ENCODE measurements around the gene PAK5.

PAK5 gene

DNA sequence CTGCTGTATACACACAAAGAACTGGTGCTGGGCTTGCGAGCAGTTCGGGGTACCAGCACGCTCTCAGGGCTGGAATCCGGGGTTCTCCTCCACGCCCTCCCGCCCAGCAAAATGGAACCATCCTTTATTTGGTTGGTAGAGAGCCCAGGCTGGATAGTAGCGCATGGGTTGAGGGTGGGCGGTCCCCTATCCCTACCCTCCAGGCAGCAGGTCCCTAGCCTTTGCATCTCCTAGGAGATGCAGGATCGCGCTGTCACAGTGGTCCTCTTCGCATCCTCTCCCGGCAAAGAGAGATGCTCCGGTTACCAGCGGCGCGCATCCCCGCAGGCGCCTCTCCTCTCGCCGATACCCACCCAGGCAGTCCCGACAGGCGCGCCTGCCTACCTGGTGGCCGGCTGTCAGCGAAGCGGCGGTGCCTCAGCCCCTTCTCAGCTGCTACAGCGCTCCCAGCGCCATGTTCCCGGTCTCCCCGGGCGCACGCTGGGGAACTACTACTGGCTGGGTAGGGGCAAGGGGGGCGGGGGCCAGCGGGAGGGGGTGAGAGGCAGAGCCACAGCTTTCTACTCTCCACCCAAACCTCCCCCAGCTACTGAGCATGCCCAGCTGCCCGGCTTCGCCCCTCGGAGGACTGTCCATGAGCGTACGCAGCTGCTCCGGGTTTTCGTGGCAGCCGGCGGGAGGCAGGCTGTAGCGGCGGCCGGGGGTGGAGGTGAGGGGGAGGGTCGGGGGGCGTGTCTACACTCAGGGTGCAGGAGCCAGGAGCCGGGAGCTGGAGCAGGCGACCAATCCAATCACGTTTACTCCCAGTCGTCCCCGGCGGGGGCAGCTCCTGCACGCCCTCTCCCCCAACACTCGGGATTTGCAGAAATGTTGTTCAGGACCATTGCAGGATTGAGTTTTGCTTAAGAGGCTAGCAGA, at the start of gene PAK5:
Gene PAK5, minus strand, starts transcription at position 699 of the 918 bp plus-strand sequence. CDS start 194,748 bp downstream, outside the sequence.
- DNase-seq (ENCODE audit: low spot score) = peak; percentile 75

DNA sequence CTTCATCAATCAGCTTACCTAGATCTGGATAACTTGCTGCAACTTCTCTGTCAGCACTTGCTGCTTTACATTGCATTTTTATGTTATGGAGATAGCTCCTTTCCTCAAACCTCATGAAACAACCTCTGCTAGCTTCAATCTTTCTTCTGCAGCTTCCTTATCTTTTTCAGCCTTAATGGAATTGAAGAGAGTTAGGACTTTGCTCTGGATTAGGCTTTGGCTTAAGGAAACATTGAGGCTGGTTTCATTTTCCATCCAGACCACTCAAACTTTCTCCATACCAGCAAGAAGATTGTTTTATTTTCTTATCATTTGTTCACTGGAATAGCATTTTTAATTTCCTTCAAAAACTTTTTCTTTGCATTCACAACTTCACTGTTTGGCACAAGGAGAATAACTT, 48.8 kb upstream of the PAK5 start:
- no peak for DNase-seq (ENCODE audit: low spot score)

DNA sequence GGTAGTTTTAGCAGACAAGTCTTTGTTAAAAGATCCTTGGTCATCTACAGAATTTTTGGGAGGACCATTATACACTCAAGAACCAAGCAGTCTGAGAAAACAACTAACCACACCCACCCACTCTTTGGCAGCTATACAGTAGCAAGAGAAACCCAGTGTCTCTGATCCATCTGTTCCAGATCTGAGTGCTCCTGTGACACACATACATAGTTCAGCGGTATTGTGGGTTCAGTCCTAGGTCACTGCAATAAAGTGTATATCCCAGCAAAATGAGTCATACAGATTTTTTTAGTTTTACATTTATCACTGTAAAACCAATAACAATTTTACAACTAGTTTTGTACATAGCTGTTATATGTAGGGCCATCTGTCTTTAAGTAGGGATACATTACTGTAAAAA, 47.4 kb upstream of the PAK5 start:
- no peak for DNase-seq (ENCODE audit: low spot score)

DNA sequence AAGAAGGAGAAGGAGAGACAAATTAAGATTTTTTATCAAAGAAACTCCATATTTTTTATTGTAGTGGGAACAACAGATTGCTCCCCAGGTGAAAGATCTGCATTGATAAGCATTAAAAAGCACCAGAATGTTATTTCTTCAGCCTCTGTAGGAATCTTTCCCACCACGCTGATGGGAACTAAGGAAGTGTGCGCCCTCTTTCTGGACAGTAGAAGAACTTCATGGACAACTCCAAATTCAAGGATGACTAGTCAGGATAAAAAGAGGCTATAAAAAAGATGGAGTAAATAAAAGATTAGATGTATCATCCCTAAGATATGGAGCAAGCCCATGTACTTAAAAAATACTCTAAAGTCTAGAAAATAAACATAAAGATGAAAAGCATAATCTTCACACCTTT, 45.8 kb upstream of the PAK5 start:
- no peak for DNase-seq (ENCODE audit: low spot score)

DNA sequence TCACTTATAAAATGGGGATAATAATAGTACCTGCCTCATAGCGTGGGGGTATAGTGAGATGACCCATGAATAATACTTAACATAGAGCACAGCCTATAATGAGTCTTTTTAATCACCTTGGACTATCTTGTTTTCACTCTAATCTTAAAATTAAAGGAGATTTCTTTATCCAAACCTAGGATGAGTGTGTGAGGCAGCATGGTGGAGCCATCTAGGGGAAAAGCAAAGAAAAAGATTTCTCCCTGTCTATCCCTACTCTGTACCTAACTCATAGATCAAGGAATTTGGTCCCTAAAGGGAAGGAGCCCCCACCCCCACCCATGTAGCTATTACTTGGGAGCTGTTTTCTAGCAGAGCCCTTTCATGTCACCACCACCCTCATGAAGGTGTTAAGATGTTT, 45.2 kb upstream of the PAK5 start:
- DNase-seq (ENCODE audit: low spot score) = no peak

DNA sequence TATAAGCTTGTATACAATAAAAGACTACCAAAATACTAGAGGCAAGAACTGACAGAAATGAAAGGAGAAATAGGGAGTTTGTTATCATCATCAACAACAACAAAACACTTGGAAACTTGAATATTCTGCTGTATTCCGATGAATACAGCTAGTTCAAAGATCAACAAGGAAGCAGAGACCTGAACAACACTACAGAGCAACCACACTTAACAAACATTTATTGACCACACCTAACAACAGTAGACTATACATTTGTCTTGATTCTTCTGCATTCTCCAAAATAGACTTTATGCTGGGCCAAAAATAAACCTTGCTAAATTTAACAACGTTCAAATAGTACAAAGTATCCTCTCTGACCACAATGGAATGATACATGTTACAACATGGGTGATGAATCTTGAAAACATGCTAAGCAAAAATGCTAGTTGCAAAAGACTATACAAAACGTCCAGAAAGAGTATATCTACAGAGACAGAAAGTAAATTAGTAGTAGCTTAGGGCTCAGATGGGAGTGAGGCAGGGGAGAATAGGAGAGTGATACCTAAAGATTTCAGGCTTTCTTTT, 39.1 kb upstream of the PAK5 start:
- no peak for DNase-seq (ENCODE audit: low spot score)

DNA sequence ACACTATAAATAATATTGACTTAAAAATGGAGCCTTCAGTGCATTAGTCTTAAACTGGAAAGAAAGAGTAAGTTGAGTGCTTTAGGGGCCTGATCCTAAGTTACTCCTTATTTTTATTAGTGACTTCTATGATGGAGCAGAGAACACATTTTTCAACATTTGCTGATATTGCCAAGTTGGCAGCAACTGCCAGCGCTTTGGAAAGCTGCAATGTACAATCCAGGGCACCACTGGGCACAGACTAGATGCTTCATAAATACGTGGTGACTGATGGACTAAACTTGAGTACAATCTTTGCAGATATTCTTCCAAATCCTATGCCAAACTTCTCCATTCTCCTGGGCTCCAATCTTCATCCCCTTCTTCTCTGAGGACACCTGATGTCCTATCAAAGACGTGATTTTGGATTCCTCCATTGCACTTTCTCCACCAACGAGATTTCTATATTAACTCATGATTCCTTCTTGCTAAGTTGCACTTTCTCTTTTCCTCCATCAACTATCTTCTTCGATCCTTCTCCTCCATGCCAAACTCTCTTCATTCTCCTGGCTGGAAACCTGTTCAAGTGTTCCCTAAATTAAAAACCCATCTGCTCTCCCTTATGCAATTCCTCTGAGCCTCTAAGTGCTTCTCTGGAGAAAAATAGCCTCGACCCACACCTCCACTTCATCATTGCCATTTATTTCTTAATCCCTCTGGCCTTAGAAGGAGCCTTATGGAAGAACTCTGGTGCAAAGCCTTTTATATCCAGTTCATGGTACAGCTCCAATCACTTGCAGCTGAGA, 28.5 kb upstream of the PAK5 start:
- no peak for DNase-seq (ENCODE audit: low spot score)

DNA sequence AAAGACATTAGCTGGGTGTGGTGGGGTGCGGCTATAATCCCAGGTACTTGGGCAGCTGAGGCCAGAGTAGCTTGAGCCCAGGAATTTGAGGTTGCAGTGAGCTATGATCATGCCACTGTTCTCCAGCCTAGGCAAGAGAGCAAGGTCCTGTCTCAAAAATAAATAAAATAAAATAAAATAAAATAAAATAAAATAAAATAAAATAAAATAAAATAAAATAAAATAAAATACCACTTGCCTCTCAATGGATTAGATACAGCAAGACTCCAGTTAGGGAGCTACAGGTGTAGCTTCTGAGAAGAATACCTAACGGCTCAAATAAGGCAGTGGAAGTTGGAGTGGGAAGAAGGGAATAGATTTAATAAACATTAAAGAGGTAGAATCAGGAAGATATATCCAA, 13.7 kb upstream of the PAK5 start:
- no peak for DNase-seq (ENCODE audit: low spot score)

DNA sequence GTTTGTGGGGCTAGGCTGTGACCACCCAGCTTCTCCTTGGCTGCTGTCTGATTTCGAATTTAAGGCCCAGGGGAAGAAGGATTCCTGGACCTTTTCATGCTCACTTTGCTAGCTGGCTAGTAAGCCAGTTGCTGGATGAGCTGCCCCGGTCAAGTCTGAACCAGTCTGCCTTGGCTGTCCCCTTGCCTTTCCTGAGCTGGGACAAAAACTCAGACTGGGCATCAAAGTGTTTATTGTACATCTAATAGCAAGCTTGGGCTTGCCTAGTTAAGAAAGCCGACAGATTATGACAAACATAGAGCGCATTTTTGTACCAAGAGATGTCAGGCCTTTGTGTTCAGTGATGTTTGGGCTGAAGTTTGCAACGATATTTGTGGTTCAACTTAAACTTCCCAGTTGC, 750 bp upstream of the PAK5 start:
- no peak for DNase-seq (ENCODE audit: low spot score)

DNA sequence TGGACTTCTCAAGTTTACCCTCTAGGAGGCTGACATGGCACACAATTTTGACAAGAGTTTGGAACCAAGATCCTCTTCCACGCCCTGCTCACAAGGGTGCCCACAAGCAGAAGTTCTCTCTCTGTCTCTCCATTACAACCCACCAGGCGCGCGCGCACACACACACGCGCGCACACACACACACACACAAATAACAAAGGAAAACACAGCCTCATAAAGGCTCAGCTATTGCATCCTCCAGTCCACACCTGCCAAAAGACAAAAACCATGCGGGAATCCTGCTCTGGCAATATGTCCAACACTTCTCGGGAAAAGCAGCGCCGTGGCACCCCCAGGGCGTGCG, 870 bp downstream of the PAK5 start:
- no peak for DNase-seq (ENCODE audit: low spot score)

DNA sequence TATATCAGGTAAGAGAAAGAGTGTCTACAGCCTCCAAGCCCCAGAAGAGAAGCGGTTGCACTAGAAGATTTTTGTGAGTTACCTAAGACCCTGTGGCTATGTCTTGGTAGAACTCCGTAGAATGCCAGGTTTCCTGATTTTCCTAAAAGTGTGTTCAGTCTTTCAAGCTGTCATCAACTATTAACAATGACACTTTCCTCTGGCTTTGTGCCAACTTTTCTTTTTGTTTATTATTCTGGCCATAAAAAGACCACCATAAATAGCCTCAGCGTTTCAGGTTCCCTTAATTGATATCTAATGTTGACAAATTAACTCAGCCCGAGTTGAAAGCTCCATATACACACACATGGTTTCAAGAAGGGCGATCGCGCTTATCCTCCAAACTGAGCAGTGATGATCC, 1.2 kb downstream of the PAK5 start:
- DNase-seq (ENCODE audit: low spot score) = no peak

DNA sequence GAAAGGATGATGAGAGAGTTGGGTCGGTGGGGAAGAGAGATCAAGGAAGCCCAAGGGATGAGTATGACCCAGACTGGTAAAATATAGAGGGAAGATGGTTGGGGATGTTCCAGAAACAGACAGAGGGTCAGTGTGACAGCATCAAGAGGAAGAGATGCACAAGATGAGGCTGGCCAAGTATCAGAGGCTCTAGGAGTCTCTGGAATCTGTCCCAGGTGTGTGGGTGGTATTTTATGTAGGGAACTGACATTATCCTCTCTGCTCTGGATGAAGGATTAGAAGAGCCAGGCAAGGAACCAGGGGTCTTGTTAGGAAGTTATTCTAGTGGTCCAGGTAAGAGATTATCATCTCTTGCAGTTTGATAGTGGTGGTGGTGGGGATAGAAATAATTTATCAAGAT, 3.6 kb downstream of the PAK5 start:
- DNase-seq (ENCODE audit: low spot score) = no peak

DNA sequence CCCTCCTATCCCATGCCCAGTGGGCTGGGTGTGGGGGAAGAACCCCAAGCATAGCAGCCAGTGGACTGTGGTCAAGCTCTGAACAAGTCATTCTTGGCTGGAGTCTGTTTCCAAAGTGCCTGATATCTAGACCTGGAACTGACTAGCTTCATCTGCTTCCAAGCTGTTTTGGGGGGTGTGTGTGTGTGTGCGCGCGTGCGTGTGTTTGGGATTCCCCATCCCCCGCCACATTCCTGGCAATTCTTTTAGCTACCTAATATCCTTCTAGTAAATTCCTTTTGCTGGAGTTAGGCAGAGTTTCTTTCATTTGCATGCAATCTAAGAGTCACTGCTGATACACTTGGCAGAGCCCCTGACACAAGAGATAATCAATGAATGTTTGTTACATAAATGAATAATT, 7.8 kb downstream of the PAK5 start:
- no peak for DNase-seq (ENCODE audit: low spot score)

DNA sequence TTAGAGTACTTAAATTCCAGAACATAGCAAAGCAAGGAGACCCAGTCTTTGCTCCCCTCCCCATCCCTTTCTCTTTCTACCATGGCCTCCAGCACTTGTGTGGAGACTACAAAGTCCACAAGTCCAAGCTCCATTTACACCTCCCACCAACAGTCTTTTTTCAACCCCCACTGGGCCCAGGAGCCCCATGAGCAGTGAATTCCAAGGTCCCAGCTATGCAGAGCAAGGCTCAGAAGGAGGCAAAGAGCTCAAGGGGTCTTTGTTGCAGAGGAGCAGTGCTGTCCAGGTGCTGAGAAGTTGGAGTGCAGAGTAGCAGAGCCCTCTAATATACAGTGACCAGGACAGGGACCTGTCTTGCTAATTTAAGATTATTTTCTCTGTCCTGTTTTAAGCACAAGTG, 9.0 kb downstream of the PAK5 start:
- no peak for DNase-seq (ENCODE audit: low spot score)

DNA sequence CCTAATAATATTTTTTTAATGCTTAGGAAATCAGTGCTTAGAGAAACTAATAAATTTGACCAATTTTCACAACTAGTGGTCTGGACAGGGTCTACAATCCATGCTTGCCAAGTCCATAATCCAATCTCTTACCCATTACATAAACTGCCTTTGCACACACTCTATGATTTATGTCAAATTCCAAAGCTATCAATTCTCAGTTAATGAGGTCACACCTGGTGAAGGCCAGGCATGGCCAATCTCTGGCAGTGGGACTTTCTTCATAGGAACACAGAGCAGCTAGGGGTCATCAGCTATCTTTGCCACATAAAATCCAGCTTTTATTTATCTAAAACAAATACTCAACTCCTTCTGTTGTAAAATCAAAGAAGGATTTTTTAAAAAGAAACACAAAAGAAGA, 21.2 kb downstream of the PAK5 start:
- no peak for DNase-seq (ENCODE audit: low spot score)

DNA sequence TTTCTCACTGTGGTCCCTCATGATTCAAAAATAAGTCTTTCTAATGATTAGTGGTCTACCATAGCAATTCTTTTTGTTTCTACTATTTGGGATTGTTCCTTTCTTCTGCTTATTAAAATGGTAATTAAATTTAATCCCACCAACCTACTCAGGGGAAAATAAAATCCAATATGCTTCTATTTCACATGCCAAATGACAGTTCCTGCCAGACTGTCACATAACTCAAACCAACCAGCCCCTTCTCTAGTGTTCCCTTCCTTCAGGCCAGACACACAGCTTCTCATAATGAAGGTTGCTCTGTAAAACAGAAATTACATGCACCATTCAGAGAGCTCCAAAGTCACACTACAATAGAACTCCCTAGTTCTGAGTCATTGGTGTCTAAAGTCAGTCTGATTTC, 23.2 kb downstream of the PAK5 start:
- DNase-seq (ENCODE audit: low spot score) = no peak

DNA sequence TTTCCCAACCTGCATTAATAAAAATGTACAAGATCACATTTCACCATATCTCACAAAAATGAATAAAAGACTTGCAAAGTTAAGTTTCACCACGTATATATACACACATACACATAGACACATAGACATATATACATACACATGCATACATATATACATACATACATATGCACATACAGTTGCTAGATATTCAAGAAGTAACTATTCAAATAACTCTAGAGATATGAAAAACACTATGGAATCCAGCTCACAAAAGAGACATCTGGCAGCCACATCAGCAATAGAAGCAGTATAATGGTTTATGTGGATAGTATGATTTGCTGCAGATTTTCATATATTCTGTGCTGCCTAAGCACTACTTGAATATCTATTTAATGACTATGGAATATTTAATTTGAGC, 28.1 kb downstream of the PAK5 start:
- DNase-seq (ENCODE audit: low spot score) = no peak

DNA sequence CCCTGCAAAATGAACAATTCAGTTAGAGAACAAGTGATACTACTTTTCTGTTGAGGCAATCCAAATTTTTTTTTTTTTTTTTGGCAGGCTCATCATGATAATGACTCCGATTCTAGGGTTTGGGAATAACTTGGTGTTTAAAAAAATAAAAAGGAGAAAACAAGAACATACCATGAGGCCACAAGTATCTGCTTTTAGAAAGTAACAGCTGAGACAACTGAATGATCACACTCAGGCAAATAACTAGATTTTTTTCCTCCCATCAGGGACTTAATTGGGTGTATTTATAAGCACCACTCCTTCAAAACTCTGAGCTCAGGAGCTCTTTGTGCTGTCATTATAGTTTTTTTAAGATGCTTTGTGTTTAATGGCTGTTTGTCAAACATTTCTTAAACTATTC, 29.6 kb downstream of the PAK5 start:
- DNase-seq (ENCODE audit: low spot score) = no peak

DNA sequence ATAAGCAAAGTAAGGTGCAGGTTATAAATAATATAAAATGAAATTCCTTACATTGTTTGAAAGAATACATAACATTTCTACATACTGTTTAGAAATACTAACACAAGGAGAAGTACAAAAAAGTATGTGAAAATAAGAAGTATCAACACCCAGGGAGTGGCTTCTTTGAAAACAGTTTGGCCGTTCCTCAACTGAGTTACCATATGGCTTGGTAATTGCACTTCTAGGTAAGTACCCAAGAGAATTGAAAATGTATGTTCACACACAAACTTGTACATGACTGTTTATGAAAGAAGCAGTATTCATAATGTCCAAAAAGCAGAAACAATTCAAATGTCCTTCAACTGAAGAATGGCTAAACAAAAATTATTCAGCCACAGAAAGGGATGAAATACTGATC, 30.7 kb downstream of the PAK5 start:
- no peak for DNase-seq (ENCODE audit: low spot score)

DNA sequence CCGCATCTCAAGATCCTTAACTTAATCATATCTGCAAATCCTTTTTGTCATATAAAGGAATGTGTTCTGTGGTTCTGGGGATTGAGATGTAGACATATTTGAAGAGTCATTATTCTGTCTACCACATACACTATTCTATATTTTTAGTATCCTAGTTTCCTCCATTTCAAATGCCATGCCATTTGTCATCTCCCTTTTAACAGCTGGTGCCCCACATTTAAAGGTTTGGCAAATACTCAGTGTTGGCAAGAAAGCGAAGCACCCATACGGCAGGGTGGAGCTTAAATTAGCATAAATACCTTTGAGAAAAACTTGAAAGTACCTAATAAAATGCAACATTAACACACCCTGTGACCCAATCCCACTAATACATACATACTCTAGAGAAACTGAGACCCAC, 31.7 kb downstream of the PAK5 start:
- DNase-seq (ENCODE audit: low spot score) = no peak

DNA sequence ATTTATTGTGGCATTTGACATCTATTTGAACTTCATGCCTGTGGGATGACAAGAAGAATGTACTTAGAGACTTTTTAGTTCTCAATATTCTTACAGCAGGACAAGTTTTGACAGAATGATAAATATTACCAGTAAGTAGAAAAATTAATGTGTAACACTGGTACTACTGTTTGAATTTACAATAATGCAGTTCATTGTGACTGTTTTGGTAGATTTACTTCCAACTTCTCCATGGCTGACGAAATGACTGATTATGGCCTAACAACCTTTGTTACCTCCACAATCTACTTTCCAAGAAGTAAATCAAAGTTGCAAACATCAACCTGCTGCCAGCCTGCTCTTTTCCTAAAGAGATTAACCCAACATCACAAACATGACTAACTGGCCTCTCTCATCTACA, 38.5 kb downstream of the PAK5 start:
- no peak for DNase-seq (ENCODE audit: low spot score)

DNA sequence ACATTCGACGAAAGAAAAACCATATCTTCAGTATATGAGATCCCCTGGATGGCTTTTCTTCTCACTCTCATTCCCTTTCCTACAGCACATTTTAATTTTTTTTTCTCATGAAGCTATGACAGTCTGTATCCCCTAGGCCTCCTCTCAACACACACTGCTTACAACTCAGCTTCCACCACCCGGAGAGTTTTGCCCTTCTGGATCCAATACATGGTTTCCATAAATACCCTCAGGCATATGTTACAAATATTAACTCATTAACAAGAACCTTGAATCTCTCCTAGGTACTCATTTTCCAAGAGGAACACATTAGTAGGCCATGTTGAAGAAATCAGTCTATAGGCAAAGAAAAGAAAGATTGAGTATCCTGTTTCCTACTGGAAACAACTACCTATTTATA, 44.0 kb downstream of the PAK5 start:
- DNase-seq (ENCODE audit: low spot score) = no peak

DNA sequence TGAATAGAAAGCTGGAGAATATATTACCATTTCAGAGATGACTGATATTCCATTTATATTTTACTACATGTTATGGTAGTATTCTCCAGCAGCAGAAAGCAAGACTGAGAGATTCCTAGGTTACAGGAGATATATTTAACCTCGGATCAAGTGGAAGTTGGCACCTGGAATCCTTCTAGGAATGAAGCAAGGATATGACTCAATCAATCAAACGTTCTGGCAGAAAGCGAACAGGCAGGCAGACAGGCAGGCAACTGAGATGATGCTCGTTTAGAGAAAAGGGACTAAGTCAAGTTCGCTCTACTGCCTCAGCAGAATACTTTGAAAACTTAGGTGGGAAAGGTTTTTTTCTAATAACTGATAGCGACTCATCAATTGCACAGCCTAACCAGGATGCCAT, 46.2 kb downstream of the PAK5 start:
- no peak for DNase-seq (ENCODE audit: low spot score)

Measured in HuH-7.5 (cell line).